CD4-positive, alpha-beta T cell treated with Interleukin-12 subunit alpha and Interleukin-12 subunit beta, for 1 hour (primary cell): Measurements from ENCODE around the gene TMEM44.
"Not testable (repeated sequence)": the region's sequence is repeated elsewhere in the genome, so short reads cannot be mapped to it uniquely, and the experiment has no call there.

ENCODE experiments used
- DNase-seq: peaks from one replicate; pipeline ENCODE4 v3.0.0-alpha.2; 2020

Gene TMEM44

DNA sequence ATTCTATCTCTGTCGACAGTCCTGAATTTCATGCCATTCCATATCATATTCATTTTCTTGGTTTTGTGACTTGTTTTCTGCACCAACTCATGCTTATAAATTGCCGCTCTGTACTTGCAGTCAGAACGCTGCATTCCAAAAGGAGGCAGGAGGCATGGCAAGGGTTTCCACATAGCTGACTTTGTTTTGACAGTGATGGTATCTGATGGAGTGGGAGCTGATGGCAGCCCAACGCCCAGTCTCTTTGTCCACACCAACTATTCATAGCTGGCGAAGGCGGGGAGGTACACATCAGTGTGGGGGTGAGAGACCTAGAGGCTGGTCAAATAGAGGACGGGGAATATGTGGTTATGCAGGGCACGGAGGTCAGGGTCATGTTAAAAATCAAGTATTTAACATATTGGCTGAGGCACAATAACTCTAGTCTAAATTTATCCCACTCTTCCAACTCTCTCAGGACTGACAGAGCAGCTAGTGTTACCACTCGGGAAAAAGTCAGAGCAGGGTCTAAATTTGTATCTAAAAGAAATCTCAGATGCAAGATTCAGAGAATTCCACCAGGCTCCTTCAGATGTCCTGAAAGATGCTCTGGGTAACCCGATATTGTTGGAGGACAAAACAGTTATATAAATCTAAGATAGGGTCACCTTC, 78.6 kb downstream of the TMEM44 start:
- DNase-seq: no peak

GRCh38 chr3:194552327-194552949, 80.8 kb downstream of the TMEM44 start:
- no peak for DNase-seq

DNA sequence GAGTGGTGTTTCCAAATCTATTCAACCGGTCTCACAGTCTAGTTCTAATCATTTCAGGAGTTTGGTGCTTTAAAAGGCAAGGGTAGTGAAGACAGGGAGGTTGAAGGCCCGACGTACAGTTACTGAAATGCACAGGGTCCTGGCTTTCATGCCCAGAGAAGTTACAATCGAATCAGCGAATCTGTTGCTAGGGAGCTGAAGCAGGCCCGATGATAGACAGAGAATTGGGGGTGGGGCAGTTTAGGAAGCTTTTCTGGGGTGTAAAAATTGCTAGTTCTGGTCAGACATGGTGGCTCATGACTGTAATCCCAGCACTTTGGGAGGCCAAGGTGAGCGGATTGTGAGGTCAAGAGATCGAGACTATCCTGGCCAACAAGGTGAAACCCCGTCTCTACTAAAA, 83.4 kb downstream of the TMEM44 start:
- no peak for DNase-seq

- no peak for DNase-seq
Measured at GRCh38 chr3:194548346-194549321, 84.6 kb downstream of the TMEM44 start.

- no peak for DNase-seq
Measured at GRCh38 chr3:194547042-194547441, 86.2 kb downstream of the TMEM44 start.

DNA sequence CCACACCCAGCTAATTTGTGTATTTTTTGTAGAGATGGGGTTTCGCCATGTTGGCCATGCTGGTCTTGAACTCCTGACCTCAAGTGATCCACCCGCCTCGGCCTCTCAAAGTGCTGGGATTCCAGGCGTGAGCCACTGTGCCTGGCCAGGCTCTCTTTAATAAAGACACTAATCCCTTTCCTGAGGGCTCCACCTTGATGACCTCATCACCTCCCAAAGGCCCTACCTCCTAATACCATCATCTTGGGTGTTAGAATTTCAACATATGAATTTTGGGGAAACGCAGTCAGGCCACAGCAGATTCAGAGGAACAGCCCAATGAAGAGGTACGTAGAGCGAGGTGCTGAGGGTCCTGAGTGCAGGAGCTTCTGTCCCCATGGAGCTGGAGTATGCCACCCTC, 87.7 kb downstream of the TMEM44 start:
- DNase-seq: not testable (repeated sequence)

- no peak for DNase-seq
Measured at GRCh38 chr3:194543550-194543949, 89.7 kb downstream of the TMEM44 start.

- no peak for DNase-seq
Measured at GRCh38 chr3:194541483-194541882, 91.7 kb downstream of the TMEM44 start.

- no peak for DNase-seq
Measured at GRCh38 chr3:194540274-194540905, 92.8 kb downstream of the TMEM44 start.

GRCh38 chr3:194539498-194539897, 93.7 kb downstream of the TMEM44 start:
- DNase-seq: no peak

DNA sequence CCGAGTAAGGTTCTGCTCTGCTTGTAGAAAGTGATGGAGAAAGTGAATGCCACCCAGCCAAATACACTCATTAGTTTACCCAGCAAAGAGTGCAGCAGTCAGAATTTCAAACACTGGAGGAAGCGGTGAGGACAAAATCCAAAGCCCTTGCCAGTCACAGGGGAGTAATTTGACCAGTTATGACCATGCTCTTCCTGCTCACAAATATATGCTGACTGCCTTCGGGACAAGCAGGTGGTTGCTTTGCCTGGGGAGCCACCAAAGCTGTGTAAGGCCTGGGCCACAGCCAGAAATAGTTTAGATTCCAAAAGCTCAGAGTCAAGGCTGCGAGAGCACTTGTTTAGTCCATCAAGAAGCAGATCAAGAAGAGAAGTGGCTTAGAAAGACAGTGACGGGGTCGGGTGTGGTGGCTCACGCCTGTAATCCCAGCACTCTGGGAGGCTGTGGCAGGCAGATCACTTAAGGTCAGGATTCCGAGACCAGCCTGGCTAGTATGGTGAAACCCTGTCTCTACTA, 95.4 kb downstream of the TMEM44 start:
- DNase-seq: no peak
